IMR-90 (cell line): ENCODE results near the gene MBD3L2B. TPM values are rescaled to one million over a fixed set of nuclear protein-coding genes. Genes with fewer than 3 reads are reported as not detected.

ENCODE experiments used
- ATAC-seq: fragments of 200-7000 bp; cut with Tn5 transposase; 2 replicates; pipeline ENCODE4 v1.9.1; 2020; ENCODE audit warnings: low read depth, mild to moderate bottlenecking, moderate library complexity
- BruUV-seq: library from RNA; stranded (reverse); fragments of 400-500 nt; replicated peaks from 2 replicates; lab custom pipeline; 2021; lab: Mats Ljungman, UMichigan
- CTCF ChIA-PET: fragments of 300-600 bp; formaldehyde crosslinking; extraction: SDS; loops from one replicate; lab custom pipeline; 2021; ENCODE audit warnings: antibody characterized with exemption; lab: Yijun Ruan, JAX
- POLR2A ChIA-PET: fragments of 300-600 bp; sonication (Branson Sonifier 250); formaldehyde crosslinking; loops from one replicate; lab custom pipeline; 2022; ENCODE audit warnings: antibody characterized with exemption; ENCODE audit not compliant: unreplicated experiment; lab: Charles Lee
- DNase-seq: peaks from one replicate; pipeline ENCODE4 v3.0.0; 2013
- H2AFZ ChIP-seq: replicated peaks from 2 replicates; pipeline ENCODE3; 2013; ENCODE audit warnings: low read length, mild to moderate bottlenecking; ENCODE audit not compliant: poor library complexity
- H2AK5ac ChIP-seq: 2 replicates; pipeline ENCODE4 v1.6.1; 2013; ENCODE audit warnings: low read depth, low read length, inconsistent platforms
- H2AK9ac ChIP-seq: replicated peaks from 2 replicates; pipeline ENCODE3; 2013; ENCODE audit warnings: mild to moderate bottlenecking, low read depth, low read length, moderate library complexity; ENCODE audit not compliant: poor library complexity
- H2BK120ac ChIP-seq: 2 replicates; pipeline ENCODE4 v1.6.1; 2013; ENCODE audit warnings: low read depth, low read length, inconsistent platforms
- H2BK15ac ChIP-seq: 3 replicates; pipeline ENCODE4 v1.6.1; 2013; ENCODE audit warnings: low read depth, low read length, inconsistent platforms
- H2BK20ac ChIP-seq: 2 replicates; pipeline ENCODE4 v1.6.1; 2013; ENCODE audit warnings: low read depth, mild to moderate bottlenecking, inconsistent platforms, low read length, moderate library complexity
- H2BK5ac ChIP-seq: 2 replicates; pipeline ENCODE4 v1.6.1; 2013; ENCODE audit warnings: mild to moderate bottlenecking, low read depth, low read length, inconsistent platforms; ENCODE audit not compliant: poor library complexity, severe bottlenecking
- H3K14ac ChIP-seq: replicated peaks from 2 replicates; pipeline ENCODE4 v1.6.1; 2013; ENCODE audit warnings: low read depth, low read length, inconsistent platforms
- H3K18ac ChIP-seq: 2 replicates; pipeline ENCODE4 v1.6.1; 2013; ENCODE audit warnings: low read depth, low read length, control low read depth
- H3K23ac ChIP-seq: 2 replicates; pipeline ENCODE4 v1.6.1; 2013; ENCODE audit warnings: low read depth, low read length, inconsistent platforms
- H3K27ac ChIP-seq: 2 replicates; pipeline ENCODE4 v1.5.1; 2013; ENCODE audit warnings: mild to moderate bottlenecking, control low read depth, low read length; ENCODE audit not compliant: insufficient read depth
- H3K27me3 ChIP-seq: 2 replicates; pipeline ENCODE4 v1.6.1; 2013; ENCODE audit warnings: low read length; ENCODE audit not compliant: control insufficient read depth, insufficient read depth
- H3K36me3 ChIP-seq: 2 replicates; pipeline ENCODE4 v1.6.1; 2013; ENCODE audit warnings: low read length, mixed read lengths; ENCODE audit not compliant: control insufficient read depth, insufficient read depth
- H3K4ac ChIP-seq: 2 replicates; pipeline ENCODE4 v1.6.1; 2013; ENCODE audit warnings: low read depth, low read length, inconsistent platforms
- H3K4me1 ChIP-seq: 2 replicates; pipeline ENCODE4 v1.6.1; 2013; ENCODE audit warnings: low read length, mixed read lengths; ENCODE audit not compliant: control insufficient read depth, insufficient read depth
- H3K4me2 ChIP-seq: 2 replicates; pipeline ENCODE4 v1.6.1; 2013; ENCODE audit warnings: low read depth, mild to moderate bottlenecking, control low read depth, low read length, moderate library complexity
- H3K4me3 ChIP-seq: 2 replicates; pipeline ENCODE4 v1.5.1; 2013; ENCODE audit warnings: low read depth, mild to moderate bottlenecking, control low read depth, low read length, moderate library complexity; ENCODE audit not compliant: insufficient read depth
- H3K56ac ChIP-seq: 2 replicates; pipeline ENCODE4 v1.6.1; 2013; ENCODE audit warnings: low read length, inconsistent platforms; ENCODE audit not compliant: insufficient read depth; ENCODE audit errors: extremely low read depth
- H3K79me1 ChIP-seq, 2 experiments: 2 replicates each; pipeline ENCODE4 v1.6.1; 2013; ENCODE audit warnings: low read length in 2 of 2, inconsistent platforms in 1 of 2, low read depth in 1 of 2
- H3K9ac ChIP-seq: 2 replicates; pipeline ENCODE4 v1.6.1; 2013; ENCODE audit warnings: low read depth, low read length, control low read depth
- H3K9me1 ChIP-seq: 2 replicates; pipeline ENCODE4 v1.6.1; 2013; ENCODE audit warnings: low read length, inconsistent platforms; ENCODE audit not compliant: insufficient read depth
- H3K9me3 ChIP-seq: 2 replicates; pipeline ENCODE4 v1.6.1; 2013; ENCODE audit warnings: low read length; ENCODE audit not compliant: control insufficient read depth, insufficient read depth
- H4K20me1 ChIP-seq: 2 replicates; pipeline ENCODE4 v1.6.1; 2013; ENCODE audit warnings: low read length, inconsistent platforms; ENCODE audit not compliant: insufficient read depth
- H4K5ac ChIP-seq: 2 replicates; pipeline ENCODE4 v1.6.1; 2013; ENCODE audit warnings: mild to moderate bottlenecking, low read depth, low read length, control low read depth
- H4K8ac ChIP-seq, 2 experiments: 2 replicates each; pipeline ENCODE4 v1.6.1; 2013; ENCODE audit warnings: low read depth in 2 of 2, low read length in 2 of 2, control low read depth in 1 of 2, inconsistent platforms in 1 of 2
- H4K91ac ChIP-seq: 2 replicates; pipeline ENCODE4 v1.6.1; 2013; ENCODE audit warnings: low read depth, low read length, inconsistent platforms; ENCODE audit not compliant: insufficient read depth
- SMC3 ChIP-seq: fragments of 150-350 bp; IDR thresholded peaks from 2 replicates; pipeline ENCODE4 v1.6.1; 2016; ENCODE audit warnings: low read depth, mild to moderate bottlenecking, antibody characterized with exemption, low read length, moderate library complexity
- WGBS, 2 experiments: methylation state at CpG; one replicate each; pipeline versions ENCODE4 v1.1.5 to v1.1.7; 2013; ENCODE audit warnings: missing lambda C conversion rate in 2 of 2; ENCODE audit not compliant: insufficient read length in 1 of 2; ENCODE audit errors: extremely low coverage in 2 of 2; 5-methylcytosine and 5-hydroxymethylcytosine counted together
- dilution Hi-C: fragments of 300-500 bp; cut with HindIII; formaldehyde crosslinking; loops from one replicate; pipeline ENCODE4 v1.14.3; 2018; ENCODE audit warnings: low sequenced_read_pairs; ENCODE audit not compliant: unreplicated experiment
- in situ Hi-C: fragments of 300-500 bp; cut with MboI; formaldehyde crosslinking; loops from 3 replicates; pipeline ENCODE4 v1.14.3; 2019; ENCODE audit warnings: low sequenced_read_pairs, inconsistent platforms, mixed read lengths
- intact Hi-C: fragments of 100-400 bp; cut with micrococcal nuclease; formaldehyde crosslinking; loops from 2 replicates; pipeline ENCODE4 v1.10.0; 2022
- polyA plus RNA-seq, 3 experiments: library from polyadenylated mRNA; depleted of rRNA; stranded (reverse); fragments of >200 nt; gene quantifications; 2 replicates each; pipeline ENCODE4 v1.2.3, GENCODE V29; 2012; ENCODE audit warnings: low replicate concordance in 1 of 3
- total RNA-seq: library from RNA; depleted of rRNA; stranded (reverse); fragments of >200 nt; gene quantifications from 2 replicates; pipeline ENCODE4 v1.2.3, GENCODE V29; 2012

The MBD3L2B gene
- total and polyA plus RNA-seq, 2 of the 4 experiments (the other 2 are of a cell fraction): not detected

DNA sequence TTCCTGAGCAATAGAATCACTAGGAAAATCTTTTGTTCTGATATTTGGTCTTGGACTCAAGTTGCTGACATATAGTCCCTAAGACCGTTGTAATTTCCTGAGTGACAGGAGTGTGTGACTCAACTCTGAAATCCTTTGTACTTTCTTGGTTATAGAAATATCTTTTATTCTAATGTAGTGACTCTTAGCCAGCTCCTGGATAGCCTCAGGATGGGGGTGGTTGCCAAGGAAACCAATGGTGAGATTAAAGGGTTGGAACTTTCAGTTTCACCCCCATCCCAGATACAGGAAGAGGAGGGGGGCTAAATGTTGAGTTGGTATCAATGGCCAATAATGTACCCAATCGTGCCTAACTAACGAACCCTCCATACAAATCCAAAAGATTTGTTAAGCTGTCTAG lies 41.8 kb downstream of the MBD3L2B start:
- no peaks in the 10 kb centered on the region for H3K36me3 ChIP-seq
- H2BK15ac ChIP-seq: no peak overlapping the region
- no peak overlapping the region for H3K56ac ChIP-seq
- no peak overlapping the region for H3K4me3 ChIP-seq
- no peaks in the 10 kb centered on the region for H4K20me1 ChIP-seq
- H3K9ac ChIP-seq: no peak overlapping the region
- ATAC-seq (no peak), DNase-seq (no peak)
- BruUV-seq: no TSS peak
- no peak overlapping the region for H3K4ac ChIP-seq
- no peak overlapping the region for H3K14ac ChIP-seq
- no peak overlapping the region for H2BK5ac ChIP-seq
- H3K27me3 ChIP-seq: no peaks in the 10 kb centered on the region
- no peak overlapping the region for H3K27ac ChIP-seq
- H3K4me1 ChIP-seq: no peaks in the 10 kb centered on the region
- H2BK20ac ChIP-seq: no peak overlapping the region
- TF ChIP-seq SMC3: no peak
- in situ Hi-C loops (no loop called here), intact Hi-C loops (no loop called here), dilution Hi-C loops (no loop called here)
- H4K91ac ChIP-seq: no peak overlapping the region
- no peaks in the 10 kb centered on the region for H3K9me1 ChIP-seq
- ChIA-PET POLR2A (no interaction called here), CTCF (no interaction called here)
- no peak overlapping the region for H2BK120ac ChIP-seq
- no peak overlapping the region for H3K23ac ChIP-seq
- no CpG with 5 or more reads among the region's 3 CpGs for WGBS, 2 experiments
- no peak overlapping the region for H2AK5ac ChIP-seq
- H3K9me3 ChIP-seq: peaks cover 10% of the 10 kb centered on the region
- H3K18ac ChIP-seq: no peak overlapping the region
- H2AFZ ChIP-seq: no peak overlapping the region
- H4K5ac ChIP-seq: no peak overlapping the region
- no peak overlapping the region for H2AK9ac ChIP-seq
- H3K79me1 ChIP-seq: no peaks in the 10 kb centered on the region
- H4K8ac ChIP-seq: no peak overlapping the region
- H3K4me2 ChIP-seq: no peak overlapping the region
